K562 (cell line): ENCODE measurements around the gene HSF2BP.

Experiments used
- EP300 ChIP-seq: IDR thresholded peaks from 2 replicates; pipeline ENCODE4 v1.6.1; 2012; ENCODE audit warnings: low read length, improper control_type of control experiment
- JUNB ChIP-seq: fragments of 450-650 bp; formaldehyde crosslinking; conservative IDR thresholded peaks from 2 replicates; pipeline ENCODE4 v1.4.0; 2020; ENCODE audit warnings: mild to moderate bottlenecking
- PTTG1 ChIP-seq: fragments of 450-650 bp; IDR thresholded peaks from 2 replicates; pipeline ENCODE4 v1.6.1; 2016; ENCODE audit warnings: low read depth, mild to moderate bottlenecking, missing genetic modification characterization, missing compliant biosample characterization
- SMARCA5 ChIP-seq: fragments of 450-650 bp; IDR thresholded peaks from 2 replicates; pipeline ENCODE4 v1.6.1; 2016
- SP1 ChIP-seq: sonication (generic); formaldehyde crosslinking; IDR thresholded peaks from 2 replicates; pipeline ENCODE4 v1.8.1; 2022; ENCODE audit warnings: mild to moderate bottlenecking, missing genetic modification reagents
- SP2 ChIP-seq: IDR thresholded peaks from 2 replicates; pipeline ENCODE4 v1.6.1; 2011; ENCODE audit warnings: mild to moderate bottlenecking, low read depth, low read length, moderate library complexity; ENCODE audit not compliant: poor library complexity, severe bottlenecking; ENCODE audit errors: extremely low read depth
- TCF7 ChIP-seq: sonication (generic); IDR thresholded peaks from 2 replicates; pipeline ENCODE4 v1.6.1; 2016; ENCODE audit warnings: antibody characterized with exemption, borderline replicate concordance
- TF ChIP-seq, protein P1 (sequence below), 3 experiments: IDR thresholded peaks in 2 of 3; conservative IDR thresholded peaks in 1 of 3; 2 replicates each; pipeline ENCODE4 v1.5.1; 2011 to 2012; ENCODE audit warnings: low read length in 3 of 3, mild to moderate bottlenecking in 3 of 3, control low read depth in 2 of 3, improper control_type of control experiment in 1 of 3, inconsistent platforms in 1 of 3, low read depth in 1 of 3, mixed read lengths in 1 of 3, moderate library complexity in 1 of 3; ENCODE audit not compliant: insufficient read depth in 2 of 3
- TF ChIP-seq, protein P2 (sequence below): conservative IDR thresholded peaks from 2 replicates; pipeline ENCODE4 v1.6.1; 2011; ENCODE audit warnings: low read depth, mild to moderate bottlenecking, low read length; ENCODE audit not compliant: control insufficient read depth
- TF ChIP-seq, protein P3 (sequence below): sonication (generic); formaldehyde crosslinking; IDR thresholded peaks from 2 replicates; pipeline ENCODE4 v1.9.0; 2022; ENCODE audit warnings: mild to moderate bottlenecking, missing genetic modification reagents
- TF ChIP-seq, protein P4 (sequence below), 2 experiments: fragments of 450-650 bp in 1 of 2; IDR thresholded peaks; 2 replicates each; pipeline ENCODE4 v1.6.1; 2011 to 2017; ENCODE audit warnings: low read depth in 2 of 2, antibody characterized with exemption in 1 of 2, borderline replicate concordance in 1 of 2, low read length in 1 of 2, mild to moderate bottlenecking in 1 of 2, mixed read lengths in 1 of 2; ENCODE audit not compliant: control insufficient read depth in 1 of 2

DNA sequence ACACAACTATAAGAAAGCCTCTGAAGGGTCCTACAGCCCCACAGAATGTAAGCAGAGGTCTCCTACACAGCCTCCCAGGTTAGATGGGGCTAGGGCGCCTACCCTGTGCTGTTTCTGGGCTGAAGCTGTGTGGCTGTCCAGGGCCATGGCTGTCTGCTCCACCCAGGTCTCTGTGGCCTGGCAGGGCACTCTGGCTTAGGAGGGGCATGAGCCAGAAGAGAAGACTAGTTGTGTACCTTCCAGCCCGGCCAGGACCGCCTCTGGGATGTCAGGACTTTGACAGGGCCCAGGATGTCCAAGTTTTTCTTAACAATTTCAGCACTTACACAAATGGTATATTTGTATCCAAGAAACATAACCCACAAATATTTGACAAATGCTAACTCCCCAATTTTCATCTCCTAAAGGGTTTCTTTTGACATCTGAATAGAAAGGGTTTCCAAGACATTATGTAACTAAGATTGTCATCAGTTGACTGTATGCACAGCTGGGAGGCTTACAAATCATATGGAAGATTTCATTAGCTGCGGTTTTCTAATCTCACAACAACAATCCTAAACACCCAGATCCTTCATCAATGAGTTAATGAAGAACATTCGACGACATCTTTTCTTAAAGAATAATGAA lies 80.5 kb downstream of the HSF2BP start:
- TF ChIP-seq SMARCA5 = no peak
- no peak for TF ChIP-seq SP2
- TF ChIP-seq SP1 = no peak
- TF ChIP-seq, protein P1, sequence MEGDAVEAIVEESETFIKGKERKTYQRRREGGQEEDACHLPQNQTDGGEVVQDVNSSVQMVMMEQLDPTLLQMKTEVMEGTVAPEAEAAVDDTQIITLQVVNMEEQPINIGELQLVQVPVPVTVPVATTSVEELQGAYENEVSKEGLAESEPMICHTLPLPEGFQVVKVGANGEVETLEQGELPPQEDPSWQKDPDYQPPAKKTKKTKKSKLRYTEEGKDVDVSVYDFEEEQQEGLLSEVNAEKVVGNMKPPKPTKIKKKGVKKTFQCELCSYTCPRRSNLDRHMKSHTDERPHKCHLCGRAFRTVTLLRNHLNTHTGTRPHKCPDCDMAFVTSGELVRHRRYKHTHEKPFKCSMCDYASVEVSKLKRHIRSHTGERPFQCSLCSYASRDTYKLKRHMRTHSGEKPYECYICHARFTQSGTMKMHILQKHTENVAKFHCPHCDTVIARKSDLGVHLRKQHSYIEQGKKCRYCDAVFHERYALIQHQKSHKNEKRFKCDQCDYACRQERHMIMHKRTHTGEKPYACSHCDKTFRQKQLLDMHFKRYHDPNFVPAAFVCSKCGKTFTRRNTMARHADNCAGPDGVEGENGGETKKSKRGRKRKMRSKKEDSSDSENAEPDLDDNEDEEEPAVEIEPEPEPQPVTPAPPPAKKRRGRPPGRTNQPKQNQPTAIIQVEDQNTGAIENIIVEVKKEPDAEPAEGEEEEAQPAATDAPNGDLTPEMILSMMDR (IDR thresholded peaks at IDR 0.05 in 2 of 3, conservative IDR thresholded peaks at IDR 0.05 in 1 of 3; ENCODE audit: insufficient read depth in 2 of 3, low read depth in 1 of 3, low read length in 3 of 3) = no peak
- TF ChIP-seq, protein P2, sequence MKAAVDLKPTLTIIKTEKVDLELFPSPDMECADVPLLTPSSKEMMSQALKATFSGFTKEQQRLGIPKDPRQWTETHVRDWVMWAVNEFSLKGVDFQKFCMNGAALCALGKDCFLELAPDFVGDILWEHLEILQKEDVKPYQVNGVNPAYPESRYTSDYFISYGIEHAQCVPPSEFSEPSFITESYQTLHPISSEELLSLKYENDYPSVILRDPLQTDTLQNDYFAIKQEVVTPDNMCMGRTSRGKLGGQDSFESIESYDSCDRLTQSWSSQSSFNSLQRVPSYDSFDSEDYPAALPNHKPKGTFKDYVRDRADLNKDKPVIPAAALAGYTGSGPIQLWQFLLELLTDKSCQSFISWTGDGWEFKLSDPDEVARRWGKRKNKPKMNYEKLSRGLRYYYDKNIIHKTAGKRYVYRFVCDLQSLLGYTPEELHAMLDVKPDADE = no peak
- no peak for TF ChIP-seq JUNB (CRISPR knock-in tag)
- TF ChIP-seq PTTG1 = no peak
- no peak for TF ChIP-seq TCF7
- TF ChIP-seq, protein P3, sequence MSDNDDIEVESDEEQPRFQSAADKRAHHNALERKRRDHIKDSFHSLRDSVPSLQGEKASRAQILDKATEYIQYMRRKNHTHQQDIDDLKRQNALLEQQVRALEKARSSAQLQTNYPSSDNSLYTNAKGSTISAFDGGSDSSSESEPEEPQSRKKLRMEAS (CRISPR knock-in tag) = no peak
- TF ChIP-seq, protein P4, sequence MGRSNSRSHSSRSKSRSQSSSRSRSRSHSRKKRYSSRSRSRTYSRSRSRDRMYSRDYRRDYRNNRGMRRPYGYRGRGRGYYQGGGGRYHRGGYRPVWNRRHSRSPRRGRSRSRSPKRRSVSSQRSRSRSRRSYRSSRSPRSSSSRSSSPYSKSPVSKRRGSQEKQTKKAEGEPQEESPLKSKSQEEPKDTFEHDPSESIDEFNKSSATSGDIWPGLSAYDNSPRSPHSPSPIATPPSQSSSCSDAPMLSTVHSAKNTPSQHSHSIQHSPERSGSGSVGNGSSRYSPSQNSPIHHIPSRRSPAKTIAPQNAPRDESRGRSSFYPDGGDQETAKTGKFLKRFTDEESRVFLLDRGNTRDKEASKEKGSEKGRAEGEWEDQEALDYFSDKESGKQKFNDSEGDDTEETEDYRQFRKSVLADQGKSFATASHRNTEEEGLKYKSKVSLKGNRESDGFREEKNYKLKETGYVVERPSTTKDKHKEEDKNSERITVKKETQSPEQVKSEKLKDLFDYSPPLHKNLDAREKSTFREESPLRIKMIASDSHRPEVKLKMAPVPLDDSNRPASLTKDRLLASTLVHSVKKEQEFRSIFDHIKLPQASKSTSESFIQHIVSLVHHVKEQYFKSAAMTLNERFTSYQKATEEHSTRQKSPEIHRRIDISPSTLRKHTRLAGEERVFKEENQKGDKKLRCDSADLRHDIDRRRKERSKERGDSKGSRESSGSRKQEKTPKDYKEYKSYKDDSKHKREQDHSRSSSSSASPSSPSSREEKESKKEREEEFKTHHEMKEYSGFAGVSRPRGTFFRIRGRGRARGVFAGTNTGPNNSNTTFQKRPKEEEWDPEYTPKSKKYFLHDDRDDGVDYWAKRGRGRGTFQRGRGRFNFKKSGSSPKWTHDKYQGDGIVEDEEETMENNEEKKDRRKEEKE (IDR thresholded peaks at IDR 0.05; ENCODE audit: borderline replicate concordance in 1 of 2, control insufficient read depth in 1 of 2, low read depth in 2 of 2, low read length in 1 of 2) = no peak
- TF ChIP-seq EP300 = no peak
